IMR-90 (cell line): ENCODE measurements around the gene MIER2.

Source experiments
- CTCF ChIP-seq: conservative IDR thresholded peaks from 2 replicates; pipeline ENCODE4 v1.5.1; 2012; ENCODE audit warnings: mild to moderate bottlenecking, low read depth, low read length, improper control_type of control experiment
- POLR2A ChIP-seq: IDR thresholded peaks from 2 replicates; pipeline ENCODE4 v1.6.1; 2012; ENCODE audit warnings: mild to moderate bottlenecking, low read depth, low read length
- RAD21 ChIP-seq: IDR thresholded peaks from 2 replicates; pipeline ENCODE4 v1.6.1; 2012; ENCODE audit warnings: low read length, improper control_type of control experiment
- RCOR1 ChIP-seq: IDR thresholded peaks from 2 replicates; pipeline ENCODE4 v1.6.1; 2012; ENCODE audit warnings: mild to moderate bottlenecking, low read length, improper control_type of control experiment; ENCODE audit not compliant: insufficient replicate concordance
- USF2 ChIP-seq: fragments of 150-350 bp; IDR thresholded peaks from 2 replicates; pipeline ENCODE4 v1.6.1; 2017; ENCODE audit warnings: mild to moderate bottlenecking, antibody characterized with exemption, low read length, low read depth

GRCh38 chr19:292951-293350, 51.6 kb downstream of the MIER2 start:
- TF ChIP-seq USF2, result no peak
- TF ChIP-seq POLR2A, result no peak
- TF ChIP-seq CTCF, result no peak
- no peak for TF ChIP-seq RCOR1
- no peak for TF ChIP-seq RAD21
